ENCODE results near the gene DHFR. TPM values are rescaled to one million over a fixed set of nuclear protein-coding genes. Genes with fewer than 3 reads are reported as not detected.

DHFR gene
- total RNA-seq, 2 donors from 2014 or later = 1.8 to 2.0 TPM

DNA sequence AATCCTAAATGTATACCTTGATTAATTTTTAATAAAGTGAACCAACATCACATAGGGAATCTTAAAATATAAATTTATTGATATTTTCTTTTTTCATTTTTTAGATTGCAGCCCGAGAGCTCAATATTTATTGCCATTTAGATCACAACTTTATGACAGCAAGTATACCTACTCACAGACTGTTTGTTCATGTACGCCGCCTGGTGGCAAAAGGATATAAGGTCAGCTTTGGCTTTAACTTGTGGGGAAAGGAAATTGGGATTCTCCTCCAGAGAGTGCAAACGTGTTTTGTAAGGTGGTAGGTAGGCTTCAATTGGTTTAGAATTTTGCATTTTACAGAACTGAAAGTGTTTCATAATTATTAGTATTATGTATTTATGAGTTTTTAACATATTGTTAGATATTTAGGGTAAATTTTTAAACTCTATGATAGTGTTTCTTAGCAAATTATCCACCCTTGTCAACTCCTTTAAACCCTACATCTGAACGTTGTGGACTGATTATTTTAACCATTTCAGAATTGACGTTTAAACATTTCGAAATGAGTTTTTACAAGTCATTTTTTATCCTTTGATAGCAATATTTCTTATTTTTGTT is 17.5 kb upstream of the DHFR start:
- peak; percentile 82 for ATAC-seq
- DNase-seq = peak; percentile 76 to 81 (median 78)
- Histone ChIP-seq H3K27ac (no peak overlapping the region), H3K4me3 (no peak overlapping the region), H3K27me3 (no peaks in the 10 kb centered on the region), H3K9me3 (no peaks in the 10 kb centered on the region), H3K36me3 (replicated peaks in 1 of 2; ENCODE audit: insufficient read depth in 1 of 2, low read depth in 2 of 2) (peaks cover 0 to 9% of the 10 kb centered on the region in 2 donors), H3K4me1 (no peaks in the 10 kb centered on the region)
- no peak for TF ChIP-seq POLR2A (IDR thresholded peaks at IDR 0.05)
- TF ChIP-seq, protein P1, sequence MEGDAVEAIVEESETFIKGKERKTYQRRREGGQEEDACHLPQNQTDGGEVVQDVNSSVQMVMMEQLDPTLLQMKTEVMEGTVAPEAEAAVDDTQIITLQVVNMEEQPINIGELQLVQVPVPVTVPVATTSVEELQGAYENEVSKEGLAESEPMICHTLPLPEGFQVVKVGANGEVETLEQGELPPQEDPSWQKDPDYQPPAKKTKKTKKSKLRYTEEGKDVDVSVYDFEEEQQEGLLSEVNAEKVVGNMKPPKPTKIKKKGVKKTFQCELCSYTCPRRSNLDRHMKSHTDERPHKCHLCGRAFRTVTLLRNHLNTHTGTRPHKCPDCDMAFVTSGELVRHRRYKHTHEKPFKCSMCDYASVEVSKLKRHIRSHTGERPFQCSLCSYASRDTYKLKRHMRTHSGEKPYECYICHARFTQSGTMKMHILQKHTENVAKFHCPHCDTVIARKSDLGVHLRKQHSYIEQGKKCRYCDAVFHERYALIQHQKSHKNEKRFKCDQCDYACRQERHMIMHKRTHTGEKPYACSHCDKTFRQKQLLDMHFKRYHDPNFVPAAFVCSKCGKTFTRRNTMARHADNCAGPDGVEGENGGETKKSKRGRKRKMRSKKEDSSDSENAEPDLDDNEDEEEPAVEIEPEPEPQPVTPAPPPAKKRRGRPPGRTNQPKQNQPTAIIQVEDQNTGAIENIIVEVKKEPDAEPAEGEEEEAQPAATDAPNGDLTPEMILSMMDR (IDR thresholded peaks at IDR 0.05) = peak; percentile 64 to 90 (median 76)
- intact Hi-C loops (cut with DNase I) = no loop called here
- 6 to 11% methylated on average over 7 of the region's 7 CpGs for WGBS, 2 donors

DNA sequence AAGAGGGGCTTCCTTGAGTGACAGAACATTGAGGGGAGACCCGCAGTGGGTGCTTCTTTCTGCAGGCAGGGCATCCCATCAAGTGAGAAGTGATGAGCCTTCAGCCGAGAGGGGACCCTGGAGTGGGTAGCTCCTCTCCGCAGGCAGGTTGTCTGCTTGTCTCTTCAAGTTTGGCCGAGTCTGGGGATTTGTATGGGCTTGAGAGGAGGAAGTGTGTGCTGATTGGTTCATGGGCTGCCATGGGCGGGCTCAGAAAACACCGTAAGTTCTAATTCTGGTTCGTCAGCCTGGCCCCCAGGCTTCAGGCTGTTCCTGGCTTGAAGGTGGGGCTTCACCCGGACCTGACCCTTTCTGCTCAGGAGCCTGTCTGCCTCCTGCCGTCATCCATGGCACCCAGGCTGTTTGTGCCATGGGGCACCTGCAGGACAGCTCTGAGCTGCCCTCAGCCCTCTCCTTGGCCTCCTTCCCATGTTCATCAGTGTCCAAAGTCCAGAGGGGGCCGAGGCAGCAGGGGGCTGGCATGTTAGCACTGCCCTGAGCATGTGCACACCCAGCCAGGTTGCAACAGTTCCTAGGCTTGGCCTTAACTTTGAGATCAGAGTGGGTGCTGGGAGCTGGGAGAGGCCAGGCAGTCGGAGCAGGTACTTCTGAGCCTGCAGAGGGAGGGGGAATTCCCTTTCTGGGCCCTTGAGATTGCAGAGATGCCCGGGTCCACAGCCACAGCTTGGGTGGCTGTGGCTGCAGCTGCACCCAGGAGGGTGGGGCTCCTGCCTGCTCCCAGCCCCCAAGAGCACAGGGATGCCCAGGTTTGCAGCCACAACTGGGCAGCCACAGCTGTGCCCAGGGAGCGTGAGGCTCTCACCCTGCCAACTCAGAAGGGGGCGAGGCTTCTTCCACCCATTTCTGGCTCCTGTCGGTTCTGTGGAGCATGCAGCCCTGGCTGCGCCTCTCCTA is 13.5 kb upstream of the DHFR start:
- H3K4me3 ChIP-seq = no peak overlapping the region

DNA sequence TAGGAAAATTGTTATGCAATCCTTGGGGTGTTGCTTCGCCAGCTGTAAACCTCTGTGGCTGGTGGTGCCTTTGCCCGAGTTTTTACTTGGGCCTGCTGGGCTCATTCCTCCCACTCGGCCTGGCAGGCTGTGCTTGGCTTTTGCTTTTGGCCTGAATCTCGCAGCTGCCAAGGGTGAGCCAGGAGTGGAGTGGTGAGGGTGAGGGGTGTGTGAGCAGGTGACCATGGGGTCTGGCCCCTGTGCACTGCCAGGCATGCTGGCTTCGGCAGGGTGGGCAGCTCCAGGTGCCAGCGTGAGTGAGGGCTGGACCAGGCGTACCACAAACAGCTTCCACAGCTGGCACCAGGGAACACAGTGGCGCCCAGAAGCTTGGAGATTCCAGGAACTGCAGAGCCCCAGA is 12.6 kb upstream of the DHFR start:
- Histone ChIP-seq H3K27me3 (no peaks in the 10 kb centered on the region), H3K4me3 (no peak overlapping the region), H3K9me3 (no peaks in the 10 kb centered on the region), H3K36me3 (replicated peaks in 1 of 2; ENCODE audit: insufficient read depth in 1 of 2, low read depth in 2 of 2) (peaks cover 0 to 3% of the 10 kb centered on the region in 2 donors), H3K4me1 (no peaks in the 10 kb centered on the region), H3K27ac (no peak overlapping the region)
- no peak for ATAC-seq
- DNase-seq = no peak
- TF ChIP-seq, protein P1 (IDR thresholded peaks at IDR 0.05) = no peak
- TF ChIP-seq POLR2A (IDR thresholded peaks at IDR 0.05) = no peak
- 59 to 77% methylated on average over 6 to 8 of the region's 8 CpGs for WGBS, 2 donors
- intact Hi-C loops (cut with DNase I) = no loop called here

More for the DNA sequence above, 13.5 kb upstream of the DHFR start:
- H3K9me3 ChIP-seq = no peaks in the 10 kb centered on the region
- H3K27me3 ChIP-seq = no peaks in the 10 kb centered on the region
- H3K36me3 ChIP-seq (replicated peaks in 1 of 2; ENCODE audit: insufficient read depth in 1 of 2, low read depth in 2 of 2) = peaks cover 0 to 5% of the 10 kb centered on the region in 2 donors
- 79 to 88% methylated on average over 11 to 16 of the region's 16 CpGs for WGBS, 2 donors
- DNase-seq (peak in 1 of 4 donors; percentile 20), ATAC-seq (no peak)
- H3K27ac ChIP-seq = no peak overlapping the region
- TF ChIP-seq, protein P1 (IDR thresholded peaks at IDR 0.05) = no peak
- TF ChIP-seq POLR2A (IDR thresholded peaks at IDR 0.05) = no peak
- intact Hi-C loops (cut with DNase I) = no loop called here
- no peaks in the 10 kb centered on the region for H3K4me1 ChIP-seq

DNA sequence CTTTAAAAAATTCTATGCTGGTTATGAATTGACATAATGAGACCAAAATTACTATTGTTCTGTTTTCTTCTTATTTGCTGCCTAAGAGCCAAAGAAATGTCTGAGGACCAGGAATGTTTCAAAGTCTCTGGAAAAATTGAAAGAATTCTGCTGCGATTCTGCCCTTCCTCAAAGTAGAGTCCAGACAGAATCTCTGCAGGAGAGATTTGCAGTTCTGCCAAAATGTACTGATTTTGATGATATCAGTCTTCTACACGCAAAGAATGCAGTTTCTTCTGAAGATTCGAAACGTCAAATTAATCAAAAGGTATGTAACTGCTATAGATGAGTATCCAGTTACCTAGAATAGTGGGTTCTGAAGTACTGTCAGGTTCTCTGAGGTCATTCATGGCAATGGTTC is 10.3 kb upstream of the DHFR start:
- TF ChIP-seq POLR2A (IDR thresholded peaks at IDR 0.05) = no peak
- TF ChIP-seq, protein P1 (IDR thresholded peaks at IDR 0.05) = no peak
- Histone ChIP-seq H3K27me3 (no peaks in the 10 kb centered on the region), H3K36me3 (replicated peaks in 1 of 2; ENCODE audit: insufficient read depth in 1 of 2, low read depth in 2 of 2) (peaks cover 0 to 3% of the 10 kb centered on the region in 2 donors), H3K27ac (no peak overlapping the region), H3K4me3 (no peak overlapping the region), H3K9me3 (no peaks in the 10 kb centered on the region), H3K4me1 (no peaks in the 10 kb centered on the region)
- WGBS, 2 donors = 67 to 77% methylated on average over 4 of the region's 4 CpGs
- intact Hi-C loops (cut with DNase I) = no loop called here
- DNase-seq = no peak
- no peak for ATAC-seq

Measured in body of pancreas (tissue), 4 donors.